ENCODE measurements around the gene MSANTD1. TPM values are rescaled to one million over a fixed set of nuclear protein-coding genes. Genes with fewer than 3 reads are reported as not detected.

Gene MSANTD1
- total RNA-seq, 1 experiment from 2014 or later: 0.71 TPM

DNA sequence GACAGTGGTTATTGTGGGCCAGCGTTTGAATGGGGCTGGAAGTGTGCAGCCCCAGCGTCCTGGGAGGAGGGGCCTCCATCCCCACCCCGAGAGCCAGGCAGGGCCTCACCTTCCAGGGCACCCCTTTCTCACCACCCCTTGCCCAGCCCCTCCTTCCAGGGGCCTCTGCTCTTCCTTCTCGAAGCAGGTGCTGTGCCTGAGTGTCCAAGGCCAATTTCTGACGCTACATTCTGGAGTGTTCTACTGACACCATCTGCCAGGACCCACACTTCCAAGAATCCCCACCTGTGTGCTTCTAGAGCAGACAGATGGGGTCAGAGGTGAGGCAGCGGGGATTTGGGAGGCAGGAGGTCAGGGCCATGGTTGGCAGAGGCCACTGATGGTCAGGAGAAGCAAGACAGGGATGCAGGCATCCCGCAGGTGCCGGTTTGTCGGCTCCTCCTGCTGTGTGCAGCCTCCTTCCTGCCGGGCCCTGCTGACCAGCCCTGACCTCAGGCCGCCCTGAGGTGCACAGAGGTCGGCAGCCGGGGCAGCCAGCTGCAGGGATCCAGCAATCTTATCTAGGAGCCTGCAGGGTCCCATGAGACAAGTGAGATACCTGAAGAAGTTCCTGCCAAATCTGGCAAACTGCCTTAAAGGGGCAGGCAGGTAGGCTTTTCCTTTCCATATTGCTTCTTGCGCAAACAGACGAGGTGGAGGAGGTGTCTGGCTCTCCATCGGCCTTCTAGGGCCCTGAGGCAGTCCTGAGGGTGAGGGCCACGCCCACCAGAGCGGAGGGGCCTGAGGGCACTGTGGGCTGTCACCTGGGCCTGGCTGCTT lies 18.8 kb downstream of the MSANTD1 start:
- no peak overlapping the region for H3K9ac ChIP-seq (ENCODE audit: low read length)
- H3K9me3 ChIP-seq (ENCODE audit: control insufficient read depth in 1 of 2, insufficient read depth in 1 of 2, low read depth in 1 of 2, low read length in 2 of 2): no peaks in the 10 kb centered on the region
- no peaks in the 10 kb centered on the region for H3K9me2 ChIP-seq (ENCODE audit: insufficient read depth)
- H4K20me1 ChIP-seq (ENCODE audit: insufficient read depth): no peaks in the 10 kb centered on the region
- intact Hi-C loops (cut with micrococcal nuclease): no loop called here
- ATAC-seq: 0 out of 2 replicates have a peak, but pooled peaks have one; percentile 36
- CTCF ChIA-PET: no interaction called here
- no peak overlapping the region for H3K4me2 ChIP-seq (ENCODE audit: low read length)
- H3K4me3 ChIP-seq (replicated peaks in 1 of 2; ENCODE audit: low read depth in 1 of 2, low read length in 2 of 2): no peak overlapping the region
- no peaks in the 10 kb centered on the region for H3K79me2 ChIP-seq (ENCODE audit: insufficient read depth, low read length)
- H2AFZ ChIP-seq (ENCODE audit: low read depth, low read length, poor library complexity, severe bottlenecking): no peak overlapping the region
- 0 out of 2 replicates have a peak, but pooled peaks cover 5% of the 10 kb centered on the region for H3K27me3 ChIP-seq (ENCODE audit: insufficient read depth, low read length)
- TF ChIP-seq ZNF274 (IDR thresholded peaks at IDR 0.05; ENCODE audit: low read depth, low read length) (no peak), SRF (IDR thresholded peaks at IDR 0.05; ENCODE audit: low read depth) (no peak), ZFX (IDR thresholded peaks at IDR 0.05) (no peak), EZH2phosphoT487 (IDR thresholded peaks at IDR 0.05; ENCODE audit: borderline replicate concordance) (no peak), YY1 (IDR thresholded peaks at IDR 0.05; ENCODE audit: extremely low read depth, insufficient replicate concordance, low read depth, low read length) (no peak), TCF7L2 (IDR thresholded peaks at IDR 0.05; ENCODE audit: borderline replicate concordance, extremely low read depth, insufficient read depth, insufficient read length) (no peak), RAD21 (IDR thresholded peaks at IDR 0.05; ENCODE audit: low read depth) (no peak), EZH2 (IDR thresholded peaks at IDR 0.05) (no peak), CEBPB (IDR thresholded peaks at IDR 0.05; ENCODE audit: low read depth) (no peak), POLR2AphosphoS5 (IDR thresholded peaks at IDR 0.05; ENCODE audit: low read depth, low read length) (no peak), FOSL1 (IDR thresholded peaks at IDR 0.05; ENCODE audit: low read depth) (no peak), JUND (IDR thresholded peaks at IDR 0.05) (no peak), SP1 (IDR thresholded peaks at IDR 0.05; ENCODE audit: low read depth) (no peak), EGR1 (IDR thresholded peaks at IDR 0.05; ENCODE audit: low read depth) (no peak)
- TF ChIP-seq, protein P1, sequence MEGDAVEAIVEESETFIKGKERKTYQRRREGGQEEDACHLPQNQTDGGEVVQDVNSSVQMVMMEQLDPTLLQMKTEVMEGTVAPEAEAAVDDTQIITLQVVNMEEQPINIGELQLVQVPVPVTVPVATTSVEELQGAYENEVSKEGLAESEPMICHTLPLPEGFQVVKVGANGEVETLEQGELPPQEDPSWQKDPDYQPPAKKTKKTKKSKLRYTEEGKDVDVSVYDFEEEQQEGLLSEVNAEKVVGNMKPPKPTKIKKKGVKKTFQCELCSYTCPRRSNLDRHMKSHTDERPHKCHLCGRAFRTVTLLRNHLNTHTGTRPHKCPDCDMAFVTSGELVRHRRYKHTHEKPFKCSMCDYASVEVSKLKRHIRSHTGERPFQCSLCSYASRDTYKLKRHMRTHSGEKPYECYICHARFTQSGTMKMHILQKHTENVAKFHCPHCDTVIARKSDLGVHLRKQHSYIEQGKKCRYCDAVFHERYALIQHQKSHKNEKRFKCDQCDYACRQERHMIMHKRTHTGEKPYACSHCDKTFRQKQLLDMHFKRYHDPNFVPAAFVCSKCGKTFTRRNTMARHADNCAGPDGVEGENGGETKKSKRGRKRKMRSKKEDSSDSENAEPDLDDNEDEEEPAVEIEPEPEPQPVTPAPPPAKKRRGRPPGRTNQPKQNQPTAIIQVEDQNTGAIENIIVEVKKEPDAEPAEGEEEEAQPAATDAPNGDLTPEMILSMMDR (IDR thresholded peaks at IDR 0.05 in 2 of 3, conservative IDR thresholded peaks at IDR 0.05 in 1 of 3; ENCODE audit: borderline replicate concordance in 1 of 3, insufficient read depth in 1 of 3, low read depth in 2 of 3, low read length in 2 of 3): no peak
- TF ChIP-seq, protein P2, sequence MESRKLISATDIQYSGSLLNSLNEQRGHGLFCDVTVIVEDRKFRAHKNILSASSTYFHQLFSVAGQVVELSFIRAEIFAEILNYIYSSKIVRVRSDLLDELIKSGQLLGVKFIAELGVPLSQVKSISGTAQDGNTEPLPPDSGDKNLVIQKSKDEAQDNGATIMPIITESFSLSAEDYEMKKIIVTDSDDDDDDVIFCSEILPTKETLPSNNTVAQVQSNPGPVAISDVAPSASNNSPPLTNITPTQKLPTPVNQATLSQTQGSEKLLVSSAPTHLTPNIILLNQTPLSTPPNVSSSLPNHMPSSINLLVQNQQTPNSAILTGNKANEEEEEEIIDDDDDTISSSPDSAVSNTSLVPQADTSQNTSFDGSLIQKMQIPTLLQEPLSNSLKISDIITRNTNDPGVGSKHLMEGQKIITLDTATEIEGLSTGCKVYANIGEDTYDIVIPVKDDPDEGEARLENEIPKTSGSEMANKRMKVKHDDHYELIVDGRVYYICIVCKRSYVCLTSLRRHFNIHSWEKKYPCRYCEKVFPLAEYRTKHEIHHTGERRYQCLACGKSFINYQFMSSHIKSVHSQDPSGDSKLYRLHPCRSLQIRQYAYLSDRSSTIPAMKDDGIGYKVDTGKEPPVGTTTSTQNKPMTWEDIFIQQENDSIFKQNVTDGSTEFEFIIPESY (IDR thresholded peaks at IDR 0.05; ENCODE audit: extremely low read depth, insufficient replicate concordance, low read length): no peak
- TF ChIP-seq, protein P3, sequence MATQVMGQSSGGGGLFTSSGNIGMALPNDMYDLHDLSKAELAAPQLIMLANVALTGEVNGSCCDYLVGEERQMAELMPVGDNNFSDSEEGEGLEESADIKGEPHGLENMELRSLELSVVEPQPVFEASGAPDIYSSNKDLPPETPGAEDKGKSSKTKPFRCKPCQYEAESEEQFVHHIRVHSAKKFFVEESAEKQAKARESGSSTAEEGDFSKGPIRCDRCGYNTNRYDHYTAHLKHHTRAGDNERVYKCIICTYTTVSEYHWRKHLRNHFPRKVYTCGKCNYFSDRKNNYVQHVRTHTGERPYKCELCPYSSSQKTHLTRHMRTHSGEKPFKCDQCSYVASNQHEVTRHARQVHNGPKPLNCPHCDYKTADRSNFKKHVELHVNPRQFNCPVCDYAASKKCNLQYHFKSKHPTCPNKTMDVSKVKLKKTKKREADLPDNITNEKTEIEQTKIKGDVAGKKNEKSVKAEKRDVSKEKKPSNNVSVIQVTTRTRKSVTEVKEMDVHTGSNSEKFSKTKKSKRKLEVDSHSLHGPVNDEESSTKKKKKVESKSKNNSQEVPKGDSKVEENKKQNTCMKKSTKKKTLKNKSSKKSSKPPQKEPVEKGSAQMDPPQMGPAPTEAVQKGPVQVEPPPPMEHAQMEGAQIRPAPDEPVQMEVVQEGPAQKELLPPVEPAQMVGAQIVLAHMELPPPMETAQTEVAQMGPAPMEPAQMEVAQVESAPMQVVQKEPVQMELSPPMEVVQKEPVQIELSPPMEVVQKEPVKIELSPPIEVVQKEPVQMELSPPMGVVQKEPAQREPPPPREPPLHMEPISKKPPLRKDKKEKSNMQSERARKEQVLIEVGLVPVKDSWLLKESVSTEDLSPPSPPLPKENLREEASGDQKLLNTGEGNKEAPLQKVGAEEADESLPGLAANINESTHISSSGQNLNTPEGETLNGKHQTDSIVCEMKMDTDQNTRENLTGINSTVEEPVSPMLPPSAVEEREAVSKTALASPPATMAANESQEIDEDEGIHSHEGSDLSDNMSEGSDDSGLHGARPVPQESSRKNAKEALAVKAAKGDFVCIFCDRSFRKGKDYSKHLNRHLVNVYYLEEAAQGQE (IDR thresholded peaks at IDR 0.05; ENCODE audit: low read depth): no peak
- POLR2A ChIA-PET: no interaction called here
- H3K27ac ChIP-seq (ENCODE audit: low read depth, low read length): no peak overlapping the region
- no peaks in the 10 kb centered on the region for H3K36me3 ChIP-seq (ENCODE audit: control insufficient read depth in 1 of 2, insufficient read depth in 2 of 2, low read length in 2 of 2)
- BruUV-seq (replicated peaks): no TSS peak
- no peak for DNase-seq (ENCODE audit: low read depth, low spot score)
- H3K4me1 ChIP-seq (ENCODE audit: control insufficient read depth in 1 of 2, insufficient read depth in 2 of 2, low read length in 2 of 2): no peaks in the 10 kb centered on the region
- RAD21 ChIA-PET (ENCODE audit: low non-redundant PET in 1 of 2, low total read pairs in 2 of 2, uncharacterized antibody in 2 of 2, unreplicated experiment in 2 of 2): no interaction called here

Data from HCT116 (cell line).